ENCODE data around the gene DNM3.

The DNM3 gene

DNA sequence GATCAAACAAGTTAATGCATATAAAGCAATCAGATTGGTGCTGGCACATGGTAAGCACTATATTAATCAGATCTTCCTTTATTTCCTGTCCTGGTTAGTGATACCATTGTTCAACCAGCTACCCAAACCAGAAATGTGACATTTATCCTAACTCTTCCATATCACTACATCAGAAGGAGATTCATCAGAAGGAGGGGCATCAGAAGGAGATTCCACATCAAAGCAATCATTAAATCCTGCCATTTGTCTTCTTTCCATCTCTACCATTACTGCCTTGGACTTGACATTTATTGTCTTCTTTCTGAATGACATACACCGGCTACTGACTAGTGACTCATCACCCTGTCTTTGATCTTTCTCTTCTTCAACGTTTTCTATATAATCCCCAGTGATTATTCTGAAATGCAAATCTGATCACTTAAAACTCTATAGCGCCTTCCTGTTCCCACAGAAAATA lies 75.0 kb downstream of the DNM3 start:
- DNase-seq (ENCODE audit: low read depth in 2 of 3, low spot score in 2 of 3), result no peak

DNA sequence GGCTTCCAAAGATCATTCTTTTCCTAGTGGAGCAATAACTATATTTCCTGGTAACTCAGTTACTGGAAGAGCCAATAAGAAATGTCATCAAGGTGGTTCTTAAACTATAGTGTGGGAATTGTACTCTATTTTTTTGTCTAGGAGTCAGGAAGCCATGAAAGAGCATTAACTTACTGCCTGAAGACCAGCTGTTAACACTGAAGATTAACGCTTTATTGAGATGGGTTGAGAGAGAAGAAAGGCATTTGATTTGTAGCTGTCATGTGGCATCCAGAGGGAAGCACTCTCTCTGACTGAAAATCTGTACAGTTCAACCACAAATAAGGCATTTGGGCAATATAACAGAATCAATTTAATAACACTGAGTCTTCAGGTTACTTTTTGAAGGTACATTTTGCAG lies 76.0 kb downstream of the DNM3 start:
- no peak for DNase-seq (ENCODE audit: low read depth in 2 of 3, low spot score in 2 of 3)

DNA sequence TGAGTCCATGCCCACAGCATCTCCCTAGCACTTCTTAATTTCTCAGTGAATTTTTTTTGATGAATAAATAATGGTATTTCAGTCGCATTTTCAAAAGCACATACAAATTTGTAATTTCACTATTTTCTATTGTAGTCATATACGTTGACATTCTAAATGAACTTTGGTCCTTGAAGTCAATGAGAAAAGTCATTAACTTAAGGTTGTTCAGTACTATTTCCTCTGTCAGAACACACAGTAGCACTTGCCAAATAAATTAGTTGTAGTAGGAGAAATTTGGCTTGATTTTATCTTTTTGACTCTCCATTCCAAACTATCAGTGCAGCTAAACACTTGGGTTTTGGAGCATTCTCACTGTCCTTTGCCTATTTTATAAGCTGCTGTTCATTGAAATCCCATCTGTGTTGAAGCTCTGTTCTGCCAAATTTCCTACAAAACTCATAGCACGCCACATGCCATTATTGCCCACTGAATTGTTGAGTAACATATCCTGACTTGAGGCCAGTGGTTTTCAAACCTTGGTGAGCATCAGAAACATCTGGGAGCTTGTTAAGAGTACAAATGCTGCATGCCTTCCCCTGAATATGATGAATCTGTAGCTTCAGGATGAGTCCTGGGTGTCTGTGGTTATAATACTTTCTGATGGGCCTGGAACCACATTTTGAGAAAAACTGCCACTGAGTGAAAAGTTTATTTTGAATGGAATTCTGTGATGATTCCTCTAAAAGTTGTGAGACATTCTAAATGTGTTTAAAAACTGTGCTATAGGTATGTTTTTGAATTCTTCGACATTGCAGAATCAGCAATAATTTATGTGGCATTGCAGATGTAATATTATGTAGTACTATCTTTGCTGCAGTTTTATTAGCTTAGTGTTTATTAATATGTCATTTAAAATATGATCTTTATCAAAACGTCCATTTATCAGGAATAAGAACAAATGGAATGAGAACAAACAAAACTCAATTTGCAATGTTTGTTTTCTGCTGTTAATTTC lies 78.9 kb downstream of the DNM3 start:
- no peak for DNase-seq (ENCODE audit: low read depth in 2 of 3, low spot score in 2 of 3)

DNA sequence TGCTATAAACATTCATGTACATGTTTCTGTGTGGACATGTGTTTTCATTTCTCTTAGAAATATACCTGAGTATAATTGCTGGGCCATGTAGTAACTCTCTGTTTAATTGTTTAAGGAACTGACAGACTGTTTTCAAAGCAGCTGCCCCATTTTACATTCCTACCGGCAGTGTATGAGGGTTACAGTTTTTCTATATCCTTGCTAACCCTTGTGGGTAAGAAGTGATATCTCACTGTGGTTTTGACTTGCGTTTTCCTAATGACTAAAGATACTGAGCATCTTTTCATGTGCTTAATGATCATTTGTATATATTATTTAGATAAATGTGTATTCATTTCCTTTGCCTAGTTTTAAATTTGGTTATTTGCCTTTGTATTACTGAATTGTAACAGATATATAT lies 81.7 kb downstream of the DNM3 start:
- DNase-seq (ENCODE audit: low read depth in 2 of 3, low spot score in 2 of 3), result no peak

DNA sequence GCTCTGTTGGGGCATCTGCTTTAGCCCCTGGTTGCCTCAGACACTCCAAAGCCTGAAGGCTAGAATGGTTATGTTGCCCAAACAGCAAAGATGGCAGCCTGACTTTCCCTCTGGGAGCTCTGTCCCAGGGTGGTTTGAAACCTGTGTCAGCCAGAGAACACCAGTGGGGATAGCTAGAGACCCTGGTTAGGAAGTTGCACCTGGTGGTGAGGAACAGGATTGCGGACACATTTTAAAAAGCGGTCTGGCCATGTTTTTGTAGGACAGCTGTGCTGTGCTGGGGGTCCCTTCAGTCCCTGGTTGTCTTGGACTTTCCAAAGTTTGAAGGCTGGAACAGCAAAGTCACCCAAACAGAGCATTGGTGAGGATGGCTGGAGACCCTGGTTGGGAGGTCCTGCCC lies 87.8 kb downstream of the DNM3 start:
- DNase-seq (ENCODE audit: low read depth in 2 of 3, low spot score in 2 of 3), result no peak

DNA sequence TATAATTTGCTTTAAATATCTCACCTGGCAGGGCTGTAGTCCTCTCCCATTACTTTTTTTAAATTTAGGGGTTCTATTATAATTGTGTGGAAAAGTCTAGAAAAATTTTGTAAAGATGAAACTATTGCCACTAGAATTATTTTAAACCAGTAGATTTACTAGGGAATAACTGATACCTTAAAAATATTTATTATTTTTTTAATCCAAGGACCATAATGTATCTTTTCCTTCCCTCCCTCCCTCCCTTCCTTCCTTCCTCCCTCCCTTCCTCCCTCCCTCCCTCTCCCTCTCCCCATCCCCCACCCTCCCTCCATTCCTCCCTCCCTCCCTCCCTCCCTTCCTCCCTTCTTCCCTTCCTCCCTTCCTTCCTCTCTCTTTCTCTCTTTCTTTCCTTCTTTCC lies 90.5 kb downstream of the DNM3 start:
- DNase-seq (ENCODE audit: low read depth in 2 of 3, low spot score in 2 of 3), result no peak

DNA sequence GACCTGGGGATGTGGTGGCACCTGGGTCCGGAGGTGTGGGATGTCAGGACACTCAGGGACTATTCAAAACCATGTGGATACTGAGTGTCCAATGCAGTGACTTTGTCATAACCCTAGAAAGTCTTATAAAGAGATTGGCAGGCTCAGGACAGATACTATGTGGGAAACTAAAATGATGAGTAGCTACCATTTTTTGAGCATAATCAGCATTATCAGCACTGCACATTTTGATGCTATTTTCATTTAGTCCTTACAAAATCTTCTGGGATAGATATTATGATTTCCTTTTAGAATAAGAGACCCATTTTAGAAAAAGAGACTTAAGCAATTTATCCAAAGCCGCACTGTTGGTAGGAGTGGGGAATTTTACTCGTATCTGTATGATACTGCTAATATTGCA lies 93.4 kb downstream of the DNM3 start:
- DNase-seq (ENCODE audit: low read depth in 2 of 3, low spot score in 2 of 3), result no peak

DNA sequence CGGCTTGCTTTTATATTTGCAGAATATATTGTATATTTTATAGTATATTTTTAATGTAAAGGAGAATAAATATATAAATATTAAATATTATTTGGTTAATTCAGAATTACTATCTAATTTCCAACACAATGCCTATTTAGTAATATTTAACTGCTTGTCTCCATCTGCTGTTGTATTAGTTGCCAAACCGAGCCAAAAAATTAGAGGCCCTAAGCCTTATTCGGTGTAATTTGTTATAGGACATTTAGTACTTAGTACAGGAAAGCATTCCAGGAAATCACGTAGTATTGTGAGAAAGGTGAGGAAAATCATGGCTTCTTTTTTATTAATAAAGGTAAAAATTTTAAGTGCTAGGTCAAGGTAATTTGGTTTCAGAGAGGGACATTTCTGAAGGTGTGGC lies 93.8 kb downstream of the DNM3 start:
- no peak for DNase-seq (ENCODE audit: low read depth in 2 of 3, low spot score in 2 of 3)

DNA sequence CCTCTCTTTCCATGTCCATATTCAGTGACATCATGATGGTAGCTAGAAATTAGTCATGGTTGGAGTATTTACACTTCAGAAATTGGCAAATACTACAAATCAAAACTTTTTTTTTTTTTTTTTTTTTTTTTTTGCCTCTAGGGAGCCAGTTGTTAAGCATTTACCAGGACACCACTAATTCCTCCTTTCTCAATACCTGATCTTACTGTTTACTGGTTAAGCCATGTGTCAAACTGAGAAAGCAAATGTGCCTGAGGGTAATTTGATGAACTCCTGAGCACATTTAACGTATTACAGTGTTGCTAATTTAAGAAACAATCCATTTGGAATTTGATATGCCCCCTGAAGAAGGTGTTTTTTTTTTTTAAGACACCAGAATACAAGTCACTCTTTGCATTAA lies 94.4 kb downstream of the DNM3 start:
- no peak for DNase-seq (ENCODE audit: low read depth in 2 of 3, low spot score in 2 of 3)

DNA sequence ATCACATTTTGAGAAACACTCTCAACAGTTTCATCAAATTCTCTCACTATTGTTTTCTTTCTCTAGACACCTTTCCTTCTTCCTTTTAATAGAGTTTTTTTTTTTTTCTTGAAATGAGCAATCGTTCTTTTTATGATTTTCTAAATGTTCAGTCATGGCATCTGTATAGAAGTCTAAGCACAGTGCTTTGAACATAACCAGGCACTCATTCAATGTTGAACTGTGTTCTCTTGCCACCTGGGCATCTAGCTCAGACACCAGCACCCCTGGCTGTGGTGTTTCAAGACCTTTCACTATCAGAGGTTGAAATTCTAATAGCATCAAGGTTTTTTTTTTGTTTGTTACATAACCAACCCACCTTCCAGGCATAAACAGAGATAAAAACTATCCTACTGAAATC lies 96.6 kb downstream of the DNM3 start:
- DNase-seq (ENCODE audit: low read depth in 2 of 3, low spot score in 2 of 3), result no peak

DNA sequence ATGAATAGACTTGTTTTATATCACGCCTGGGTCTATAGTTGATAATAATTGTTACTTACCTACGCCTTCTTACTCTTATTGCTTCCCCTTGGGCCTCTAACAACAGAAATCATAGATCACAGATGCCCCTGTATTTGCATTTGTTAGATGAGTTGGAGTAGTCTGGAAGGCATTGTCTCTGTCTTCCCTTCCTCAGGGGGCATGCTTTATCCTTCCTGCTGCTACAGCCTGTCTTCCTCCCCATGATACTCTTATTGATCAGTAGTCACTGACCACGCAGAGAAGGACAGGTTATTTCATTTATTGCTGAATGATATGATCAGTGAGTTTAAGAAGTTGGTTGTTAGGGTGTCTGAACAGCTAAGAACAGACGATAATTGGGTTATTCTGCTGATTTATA lies 98.4 kb downstream of the DNM3 start:
- DNase-seq (ENCODE audit: low read depth in 2 of 3, low spot score in 2 of 3), result no peak

DNA sequence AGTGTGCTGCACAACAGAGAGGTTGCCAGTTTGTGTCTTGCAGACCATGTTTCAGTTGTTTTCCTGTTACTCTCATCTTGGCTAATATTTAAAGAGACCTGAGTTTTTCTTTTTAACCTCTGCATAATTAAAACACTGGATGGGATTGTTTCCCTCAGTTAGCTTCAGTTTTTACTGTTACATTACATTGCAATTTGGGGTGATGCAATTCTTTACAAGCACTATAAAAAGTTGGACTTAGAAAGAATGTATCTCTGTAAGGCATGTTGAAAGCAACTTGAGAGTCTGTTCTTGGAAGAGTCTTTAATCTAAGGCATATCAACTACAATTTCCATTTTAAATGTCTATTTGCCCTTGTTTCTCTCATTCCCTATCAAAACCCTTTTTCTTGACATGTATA lies 99.1 kb downstream of the DNM3 start:
- DNase-seq (ENCODE audit: low read depth in 2 of 3, low spot score in 2 of 3), result no peak

DNA sequence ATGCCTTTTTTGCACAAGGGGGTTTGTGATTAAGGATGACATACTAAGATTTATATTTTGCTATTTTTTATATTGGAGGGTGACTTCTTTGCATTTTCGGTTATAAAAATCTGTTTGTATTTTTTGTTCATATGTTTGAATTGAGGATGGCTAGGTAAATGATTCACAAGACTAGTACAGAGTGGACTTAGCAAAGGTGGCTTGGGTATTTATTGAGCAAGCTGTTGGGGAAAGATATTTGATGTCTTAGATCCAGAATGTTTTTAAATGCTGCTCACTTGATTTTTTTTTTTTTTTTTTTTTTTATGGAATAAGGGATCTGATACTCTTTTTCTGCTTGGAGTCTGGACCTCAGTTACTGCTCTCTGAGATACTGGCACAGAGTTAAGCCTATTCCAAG lies 100.6 kb downstream of the DNM3 start:
- DNase-seq (ENCODE audit: low read depth in 2 of 3, low spot score in 2 of 3), result no peak

DNA sequence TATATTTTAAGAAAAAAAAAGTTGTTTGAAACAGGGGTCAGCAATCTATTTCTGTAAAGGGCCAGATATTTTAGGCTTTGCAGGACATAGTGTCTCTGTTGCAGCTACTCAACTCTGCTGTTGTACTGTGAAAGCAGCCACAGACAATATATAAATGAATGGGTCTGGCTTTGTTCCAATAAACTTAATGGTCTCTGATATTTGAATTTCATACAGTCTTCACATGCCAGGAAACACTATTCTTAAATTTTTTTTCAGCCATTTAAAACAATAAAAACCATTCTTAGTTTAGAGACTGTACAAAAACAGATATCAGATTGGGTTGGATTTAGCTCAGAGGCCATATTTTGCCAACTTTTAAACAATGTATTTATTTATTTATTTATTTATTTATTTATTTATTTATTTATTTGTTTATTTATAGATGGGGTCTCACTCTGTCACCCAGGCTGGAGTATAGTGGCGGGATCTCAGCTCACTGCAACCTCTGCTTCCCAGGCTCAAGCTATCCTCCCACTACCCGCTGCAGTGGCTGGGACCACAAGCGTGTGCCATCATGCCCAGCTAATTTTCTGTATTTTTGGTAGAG lies 102.8 kb downstream of the DNM3 start:
- no peak for DNase-seq (ENCODE audit: low read depth in 2 of 3, low spot score in 2 of 3)

DNA sequence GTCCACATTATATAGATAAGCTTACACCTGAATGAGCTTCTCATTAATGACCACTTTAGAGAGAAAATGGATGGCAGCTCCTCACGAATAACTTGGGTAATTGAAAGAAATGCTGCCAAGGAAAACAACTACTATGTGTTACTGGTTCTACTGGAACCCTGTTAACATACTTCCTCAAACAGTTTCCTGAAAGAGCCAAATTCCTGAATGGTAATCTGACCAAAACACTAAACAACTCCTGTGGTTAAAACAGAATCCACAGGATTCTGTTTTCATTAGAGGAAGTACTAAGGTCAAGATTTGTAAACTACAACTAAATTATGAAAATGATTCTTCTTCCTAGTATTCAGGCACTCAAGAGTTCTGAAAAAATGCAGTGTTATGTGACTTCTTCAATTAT lies 107.2 kb downstream of the DNM3 start:
- no peak for DNase-seq (ENCODE audit: low read depth in 2 of 3, low spot score in 2 of 3)

DNA sequence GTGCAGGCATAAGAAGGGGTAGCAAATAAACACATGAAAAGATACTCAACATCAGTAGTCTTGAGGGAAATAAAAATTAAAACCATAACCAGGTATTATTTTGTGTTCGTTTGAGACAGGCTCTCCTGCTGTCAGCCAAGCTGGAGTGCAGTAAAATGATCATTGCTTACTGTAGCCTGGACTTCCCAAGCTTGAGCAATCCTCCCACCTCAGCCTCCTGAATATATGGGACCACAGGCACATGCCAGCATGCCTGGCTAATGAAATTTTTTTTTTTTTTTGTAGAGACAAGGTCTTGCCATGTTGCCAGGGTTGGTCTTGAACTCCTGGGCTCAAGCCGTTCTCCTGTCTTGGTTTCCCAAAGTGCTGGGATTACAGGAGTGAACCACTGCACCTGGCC lies 108.0 kb downstream of the DNM3 start:
- DNase-seq (ENCODE audit: low read depth in 2 of 3, low spot score in 2 of 3), result no peak

DNA sequence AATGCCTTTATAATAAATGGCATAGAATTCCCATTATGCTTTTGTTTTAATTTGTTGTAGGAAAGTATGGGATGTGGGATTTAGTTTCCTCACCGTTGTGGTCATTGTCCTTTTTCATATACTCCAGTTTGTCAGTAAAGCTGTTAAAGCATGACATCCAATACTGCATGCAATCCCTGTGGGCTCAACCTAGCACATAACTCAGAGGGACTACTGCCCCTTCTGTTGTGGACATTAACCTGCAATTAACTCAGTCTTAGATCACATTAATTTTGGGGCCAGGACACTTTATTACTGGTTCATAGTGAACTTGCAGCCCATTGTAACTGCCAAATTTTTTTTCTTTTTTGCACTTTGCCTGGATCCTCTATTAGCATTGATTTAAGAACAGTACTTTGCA lies 112.5 kb downstream of the DNM3 start:
- DNase-seq (ENCODE audit: low read depth in 2 of 3, low spot score in 2 of 3), result no peak

DNA sequence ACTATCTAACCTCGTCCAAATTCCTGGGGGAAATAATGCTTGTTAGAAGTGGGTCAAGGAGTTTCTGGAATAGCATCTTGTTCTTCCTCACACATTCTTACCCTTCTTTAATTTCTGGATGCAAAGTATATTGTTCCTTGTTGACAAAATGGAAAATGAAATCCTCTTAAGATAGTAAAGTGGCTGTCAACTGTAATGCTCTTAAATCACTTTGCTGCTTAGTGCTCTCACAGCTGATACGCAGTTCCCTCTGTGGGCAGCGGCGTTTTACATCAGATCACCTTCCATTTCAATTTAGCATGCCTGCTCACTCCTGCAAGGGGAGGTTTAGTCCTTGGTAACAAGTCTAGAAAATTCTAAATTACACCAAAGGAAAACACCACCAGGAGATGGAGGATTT lies 113.1 kb downstream of the DNM3 start:
- DNase-seq (ENCODE audit: low read depth in 2 of 3, low spot score in 2 of 3), result no peak

DNA sequence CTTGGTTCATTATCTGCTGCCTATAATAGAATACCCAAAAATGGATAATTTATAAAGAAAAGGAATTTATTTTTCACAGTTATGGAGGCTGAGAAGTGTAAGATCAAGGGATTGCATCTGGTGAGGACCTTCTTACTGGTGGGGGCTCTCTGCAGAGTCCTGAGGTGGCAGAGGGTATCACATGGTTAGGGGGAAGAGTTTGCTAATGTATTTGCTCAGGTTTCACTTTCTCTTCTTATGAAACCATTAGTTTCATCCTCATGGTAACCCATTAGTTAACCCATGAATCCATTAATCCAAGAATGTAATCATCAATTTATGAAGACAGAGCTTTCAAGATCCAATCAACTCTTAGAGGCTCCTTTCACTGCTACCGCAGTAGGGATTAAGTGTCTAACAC lies 120.6 kb downstream of the DNM3 start:
- DNase-seq (ENCODE audit: low read depth in 2 of 3, low spot score in 2 of 3), result no peak

DNA sequence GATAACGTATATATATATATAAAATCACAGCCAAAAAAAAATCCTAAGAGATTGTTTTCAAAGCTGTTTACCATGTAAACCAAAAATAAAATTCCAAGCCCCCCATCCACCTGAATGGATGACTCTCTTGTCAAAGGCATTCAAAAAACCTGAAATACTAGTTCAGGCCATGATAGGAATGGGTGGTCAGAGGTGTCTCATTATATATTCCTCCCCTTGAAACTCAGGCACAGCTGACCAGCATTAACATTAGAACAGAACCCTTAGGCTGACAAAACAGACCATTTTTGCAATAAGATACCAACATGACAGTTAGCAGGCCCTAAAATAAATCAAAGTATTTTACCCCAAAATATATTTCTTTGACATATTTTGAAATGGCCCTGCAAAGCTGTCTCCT lies 122.5 kb downstream of the DNM3 start:
- DNase-seq (ENCODE audit: low read depth in 2 of 3, low spot score in 2 of 3), result no peak

DNA sequence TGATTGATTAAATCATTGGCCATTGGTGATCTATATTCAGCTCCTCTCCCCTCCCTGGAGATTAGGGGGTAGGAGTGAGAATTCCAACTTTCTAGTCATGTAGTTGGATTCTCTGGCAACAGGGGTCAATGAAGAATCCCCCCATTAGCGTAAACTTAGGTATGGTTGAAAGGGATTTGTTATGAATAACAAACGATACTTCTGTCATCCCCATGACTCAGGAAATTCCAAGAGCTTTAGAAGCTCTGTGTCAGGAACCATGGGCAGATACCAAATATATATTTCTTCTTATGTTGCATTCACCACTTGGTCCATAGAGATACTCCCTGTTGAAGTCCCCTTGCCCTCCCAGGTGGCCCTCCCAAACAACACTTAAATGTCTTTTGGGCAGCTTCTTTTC lies 124.5 kb downstream of the DNM3 start:
- no peak for DNase-seq (ENCODE audit: low read depth in 2 of 3, low spot score in 2 of 3)

DNA sequence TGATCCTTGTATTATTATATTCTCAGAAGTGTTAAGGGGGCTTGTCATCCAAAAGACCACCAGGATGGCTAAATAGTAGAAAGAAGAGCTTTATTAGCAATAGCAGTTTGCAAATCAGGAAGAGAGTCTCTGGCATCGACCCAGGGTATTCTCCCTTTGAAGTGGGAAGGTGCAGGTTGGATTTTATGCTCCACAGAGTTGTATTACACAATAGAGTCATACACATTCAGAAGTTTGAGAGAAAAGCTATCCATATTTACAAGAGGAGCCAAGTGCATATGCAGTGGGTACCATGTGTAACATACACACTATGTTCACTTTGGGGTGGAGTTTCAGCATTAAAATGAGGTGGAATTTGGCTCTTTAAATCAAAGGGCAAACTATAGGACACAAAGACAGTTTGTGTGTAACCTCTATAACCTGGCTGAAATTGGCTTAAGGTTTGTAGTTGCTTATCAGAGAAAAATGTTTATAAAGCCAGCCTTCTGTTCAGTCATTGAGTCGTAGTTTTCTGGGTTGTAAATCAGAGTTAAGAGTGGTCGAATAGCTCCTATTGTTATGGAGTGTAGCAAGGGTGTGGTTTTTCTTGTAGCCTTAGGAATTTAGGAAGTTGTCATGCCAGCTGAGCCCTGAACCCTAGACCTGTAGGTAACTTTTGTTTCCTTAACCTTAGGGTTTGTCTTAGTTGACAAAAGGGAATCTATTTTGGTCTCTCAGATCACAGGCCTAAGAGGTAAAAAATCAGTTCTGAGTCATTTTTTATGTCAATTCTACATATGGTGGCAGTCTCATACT lies 125.3 kb downstream of the DNM3 start:
- DNase-seq (ENCODE audit: low read depth in 2 of 3, low spot score in 2 of 3), result no peak
